Neural progenitor cell (in vitro differentiated cells): ENCODE data around the gene WDR5. TPM values are rescaled to one million over a fixed set of nuclear protein-coding genes. Genes with fewer than 3 reads are reported as not detected.
A peak's percentile ranks its signal among the peaks of the same experiment; 100 is the strongest.

Experiments
- DNase-seq: peaks from one replicate; pipeline ENCODE4 v3.0.0-alpha.2; 2016; ENCODE audit warnings: low spot score
- H2AFZ ChIP-seq: fragments of 200-600 bp; sonication (generic); replicated peaks from 2 replicates; pipeline ENCODE4 v1.6.1; 2016; ENCODE audit warnings: antibody characterized with exemption
- H3F3A ChIP-seq: fragments of 200-600 bp; sonication (generic); 2 replicates; pipeline ENCODE4 v1.6.1; 2016; ENCODE audit warnings: antibody characterized with exemption, low read depth
- H3K27ac ChIP-seq: fragments of 200-600 bp; sonication (generic); 2 replicates; pipeline ENCODE4 v1.5.1; 2016; ENCODE audit warnings: mild to moderate bottlenecking
- H3K27me3 ChIP-seq: fragments of 200-600 bp; sonication (generic); 2 replicates; pipeline ENCODE4 v1.6.1; 2016; ENCODE audit warnings: mild to moderate bottlenecking, moderate library complexity
- H3K36me3 ChIP-seq: fragments of 200-600 bp; sonication (generic); 2 replicates; pipeline ENCODE4 v1.5.1; 2016
- H3K4me1 ChIP-seq: fragments of 200-600 bp; sonication (generic); 2 replicates; pipeline ENCODE4 v1.6.1; 2016; ENCODE audit warnings: mixed run types
- H3K4me2 ChIP-seq: fragments of 200-600 bp; sonication (generic); 2 replicates; pipeline ENCODE4 v1.6.1; 2016
- H3K4me3 ChIP-seq: fragments of 200-600 bp; sonication (generic); 2 replicates; pipeline ENCODE4 v1.5.1; 2016
- H3K79me2 ChIP-seq: fragments of 200-600 bp; sonication (generic); 2 replicates; pipeline ENCODE4 v1.6.1; 2016; ENCODE audit warnings: low read depth
- H3K9ac ChIP-seq: fragments of 200-600 bp; sonication (generic); 2 replicates; pipeline ENCODE4 v1.6.1; 2016
- H3K9me3 ChIP-seq: fragments of 200-600 bp; sonication (generic); 2 replicates; pipeline ENCODE4 v1.5.1; 2016; ENCODE audit warnings: low read depth
- H4K20me1 ChIP-seq: fragments of 200-600 bp; sonication (generic); 2 replicates; pipeline ENCODE4 v1.6.1; 2016; ENCODE audit warnings: low read depth
- H3K27ac Mint-ChIP-seq: 3 replicates; pipeline ENCODE4 v1.8.0; 2021; ENCODE audit warnings: mixed read lengths
- H3K27me3 Mint-ChIP-seq: 2 replicates; pipeline ENCODE4 v1.8.0; 2022; ENCODE audit warnings: low read depth, mild to moderate bottlenecking, inconsistent platforms, moderate library complexity, mixed read lengths; ENCODE audit not compliant: insufficient read depth
- H3K36me3 Mint-ChIP-seq: 3 replicates; pipeline ENCODE4 v1.8.0; 2021; ENCODE audit warnings: mixed read lengths
- H3K4me1 Mint-ChIP-seq: 3 replicates; pipeline ENCODE4 v1.8.0; 2021; ENCODE audit warnings: mixed read lengths
- H3K4me3 Mint-ChIP-seq: 3 replicates; pipeline ENCODE4 v1.8.0; 2021; ENCODE audit warnings: mild to moderate bottlenecking, moderate library complexity, mixed read lengths
- H3K9me3 Mint-ChIP-seq: 3 replicates; pipeline ENCODE4 v1.8.0; 2020; ENCODE audit warnings: mixed read lengths
- EZH2 ChIP-seq: fragments of 200-600 bp; sonication (generic); IDR thresholded peaks from 2 replicates; pipeline ENCODE4 v1.6.1; 2017; ENCODE audit warnings: antibody characterized with exemption, mild to moderate bottlenecking, moderate library complexity
- EZH2phosphoT487 ChIP-seq: fragments of 200-600 bp; sonication (generic); IDR thresholded peaks from 2 replicates; pipeline ENCODE4 v1.6.1; 2017; ENCODE audit warnings: antibody characterized with exemption
- total RNA-seq: library from RNA; depleted of rRNA; stranded (reverse); fragments of >200 nt; gene quantifications from 2 replicates; pipeline ENCODE4 v1.2.3, GENCODE V29; 2015; ENCODE audit warnings: low replicate concordance
- TF ChIP-seq, protein P1 (sequence below): fragments of 200-600 bp; sonication (generic); IDR thresholded peaks from 2 replicates; pipeline ENCODE4 v1.5.1; 2017; ENCODE audit warnings: antibody characterized with exemption, mild to moderate bottlenecking

The WDR5 gene
- total RNA-seq, 1 donor from 2014 or later: 26.7 TPM

DNA sequence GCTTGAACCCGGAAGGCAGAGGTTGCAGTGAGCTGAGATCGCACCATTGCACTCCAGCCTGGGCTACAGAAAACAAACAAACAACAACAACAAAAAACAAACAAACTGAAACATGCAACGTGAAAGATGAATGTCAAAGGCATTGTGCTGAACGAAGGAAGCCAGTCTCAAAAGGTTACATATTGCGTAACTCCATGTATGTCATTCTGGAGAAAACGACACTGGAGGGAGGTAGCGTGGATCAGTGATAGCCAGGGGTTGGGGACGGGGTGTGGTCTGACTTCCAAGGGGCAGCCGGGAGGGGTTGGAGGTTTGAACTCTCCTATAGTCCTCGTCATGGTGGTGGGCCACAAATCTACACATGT, 12.1 kb upstream of the WDR5 start:
- Histone ChIP-seq H3K79me2 (no peaks in the 10 kb centered on the region), H4K20me1 (no peaks in the 10 kb centered on the region), H3K27ac (no peak overlapping the region), H3K4me3 (no peak overlapping the region), H3K36me3 (no peaks in the 10 kb centered on the region), H3K27me3 (no peaks in the 10 kb centered on the region), H3K4me1 (no peaks in the 10 kb centered on the region), H3K9ac (no peak overlapping the region), H2AFZ (no peak overlapping the region), H3K4me2 (no peak overlapping the region), H3K9me3 (no peaks in the 10 kb centered on the region), H3F3A (no peaks in the 10 kb centered on the region)
- peaks cover 8% of the 10 kb centered on the region for H3K4me1 Mint-ChIP-seq
- DNase-seq: no peak
- H3K36me3 Mint-ChIP-seq: no peaks in the 10 kb centered on the region
- H3K27me3 Mint-ChIP-seq: no peaks in the 10 kb centered on the region
- TF ChIP-seq, protein P1, sequence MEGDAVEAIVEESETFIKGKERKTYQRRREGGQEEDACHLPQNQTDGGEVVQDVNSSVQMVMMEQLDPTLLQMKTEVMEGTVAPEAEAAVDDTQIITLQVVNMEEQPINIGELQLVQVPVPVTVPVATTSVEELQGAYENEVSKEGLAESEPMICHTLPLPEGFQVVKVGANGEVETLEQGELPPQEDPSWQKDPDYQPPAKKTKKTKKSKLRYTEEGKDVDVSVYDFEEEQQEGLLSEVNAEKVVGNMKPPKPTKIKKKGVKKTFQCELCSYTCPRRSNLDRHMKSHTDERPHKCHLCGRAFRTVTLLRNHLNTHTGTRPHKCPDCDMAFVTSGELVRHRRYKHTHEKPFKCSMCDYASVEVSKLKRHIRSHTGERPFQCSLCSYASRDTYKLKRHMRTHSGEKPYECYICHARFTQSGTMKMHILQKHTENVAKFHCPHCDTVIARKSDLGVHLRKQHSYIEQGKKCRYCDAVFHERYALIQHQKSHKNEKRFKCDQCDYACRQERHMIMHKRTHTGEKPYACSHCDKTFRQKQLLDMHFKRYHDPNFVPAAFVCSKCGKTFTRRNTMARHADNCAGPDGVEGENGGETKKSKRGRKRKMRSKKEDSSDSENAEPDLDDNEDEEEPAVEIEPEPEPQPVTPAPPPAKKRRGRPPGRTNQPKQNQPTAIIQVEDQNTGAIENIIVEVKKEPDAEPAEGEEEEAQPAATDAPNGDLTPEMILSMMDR: no peak
- no peak for TF ChIP-seq EZH2phosphoT487
- no peak for TF ChIP-seq EZH2
- H3K4me3 Mint-ChIP-seq: no peak overlapping the region
- H3K9me3 Mint-ChIP-seq: peaks cover 11% of the 10 kb centered on the region
- H3K27ac Mint-ChIP-seq: no peak overlapping the region

DNA sequence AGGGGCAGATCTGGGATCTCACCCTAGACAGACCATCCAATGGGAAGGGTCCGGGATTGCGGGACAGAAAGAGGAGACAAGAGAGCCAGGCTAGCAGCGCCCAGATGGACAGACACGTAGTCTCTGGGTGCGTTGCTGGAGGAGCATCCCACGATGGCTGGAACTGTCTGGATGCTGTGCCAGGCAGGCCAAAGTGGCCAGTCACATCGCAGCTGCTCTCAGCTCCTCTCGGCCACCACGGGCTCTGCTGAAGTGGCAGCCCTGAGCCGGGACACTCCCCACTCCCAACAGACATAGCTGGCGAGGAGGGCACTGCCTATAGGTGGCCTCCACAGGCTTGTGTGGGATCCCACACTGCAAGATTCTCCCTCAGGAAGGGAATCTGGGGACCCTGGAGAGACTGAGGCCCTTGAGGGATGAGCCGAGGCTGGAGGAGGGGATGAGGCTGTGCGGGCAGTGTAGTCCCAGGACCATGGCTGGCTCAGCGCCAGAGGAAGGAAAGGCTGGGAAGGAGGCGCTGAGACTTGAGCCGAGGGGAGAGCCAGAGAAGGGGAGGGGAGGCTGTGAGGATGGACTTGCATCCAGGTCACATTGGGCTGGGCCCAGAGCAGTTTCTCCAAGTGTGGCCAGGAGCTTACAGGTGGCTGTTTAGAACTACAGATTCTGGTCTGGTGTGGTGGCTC, 10.3 kb upstream of the WDR5 start:
- H4K20me1 ChIP-seq: no peaks in the 10 kb centered on the region
- Mint-ChIP-seq H3K27me3 (peaks cover 2% of the 10 kb centered on the region), H3K27ac (peak overlapping the region; percentile 27), H3K4me1 (peaks cover 15% of the 10 kb centered on the region), H3K36me3 (no peaks in the 10 kb centered on the region), H3K4me3 (no peak overlapping the region), H3K9me3 (peaks cover 3% of the 10 kb centered on the region)
- no peak overlapping the region for H2AFZ ChIP-seq
- no peaks in the 10 kb centered on the region for H3K9me3 ChIP-seq
- TF ChIP-seq, protein P1: no peak
- TF ChIP-seq EZH2phosphoT487 (no peak), EZH2 (no peak)
- peaks cover 12% of the 10 kb centered on the region for H3K4me1 ChIP-seq
- no peak overlapping the region for H3K4me3 ChIP-seq
- no peaks in the 10 kb centered on the region for H3K27me3 ChIP-seq
- H3K36me3 ChIP-seq: no peaks in the 10 kb centered on the region
- no peaks in the 10 kb centered on the region for H3K79me2 ChIP-seq
- H3K4me2 ChIP-seq: no peak overlapping the region
- DNase-seq: no peak
- no peak overlapping the region for H3K27ac ChIP-seq
- peaks cover 13% of the 10 kb centered on the region for H3F3A ChIP-seq
- no peak overlapping the region for H3K9ac ChIP-seq

DNA sequence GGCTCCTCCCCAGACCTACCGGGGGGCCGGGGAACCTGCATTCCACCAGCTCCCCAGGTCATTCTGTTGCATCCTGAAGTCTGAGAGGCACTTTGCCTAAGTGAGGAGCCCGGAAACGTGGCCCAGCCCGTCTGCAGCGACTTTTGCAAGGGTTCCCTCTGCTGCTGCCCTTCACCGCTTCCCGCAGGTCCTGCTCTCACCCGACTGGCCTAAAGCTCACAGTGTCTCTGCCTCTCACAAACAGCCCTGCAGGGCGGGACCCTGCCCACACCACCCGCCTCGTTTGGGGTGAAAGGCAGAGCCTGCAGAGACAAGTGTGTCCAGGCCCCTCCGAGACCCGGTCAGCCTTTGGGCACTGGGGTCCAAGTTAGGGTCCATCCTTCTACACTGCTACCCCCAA, 9.5 kb upstream of the WDR5 start:
- DNase-seq: no peak
- peaks cover 18% of the 10 kb centered on the region for H3K4me1 Mint-ChIP-seq
- H3K4me3 Mint-ChIP-seq: no peak overlapping the region
- no peaks in the 10 kb centered on the region for H3K79me2 ChIP-seq
- peaks cover 20% of the 10 kb centered on the region for H3K4me1 ChIP-seq
- H3F3A ChIP-seq: peaks cover 22% of the 10 kb centered on the region
- TF ChIP-seq EZH2: no peak
- TF ChIP-seq, protein P1: no peak
- no peak for TF ChIP-seq EZH2phosphoT487
- H2AFZ ChIP-seq: no peak overlapping the region
- no peaks in the 10 kb centered on the region for H3K36me3 Mint-ChIP-seq
- no peak overlapping the region for H3K27ac ChIP-seq
- no peak overlapping the region for H3K4me3 ChIP-seq
- H3K9me3 Mint-ChIP-seq: no peaks in the 10 kb centered on the region
- no peak overlapping the region for H3K4me2 ChIP-seq
- H3K27me3 ChIP-seq: no peaks in the 10 kb centered on the region
- no peaks in the 10 kb centered on the region for H3K36me3 ChIP-seq
- H3K27me3 Mint-ChIP-seq: peaks cover 2% of the 10 kb centered on the region
- H4K20me1 ChIP-seq: no peaks in the 10 kb centered on the region
- no peak overlapping the region for H3K9ac ChIP-seq
- no peaks in the 10 kb centered on the region for H3K9me3 ChIP-seq
- H3K27ac Mint-ChIP-seq: no peak overlapping the region
